Effector CD8-positive, alpha-beta T cell (primary cell): Measurements from ENCODE around the gene GABRA6.
"Not testable (repeated sequence)": the region's sequence is repeated elsewhere in the genome, so short reads cannot be mapped to it uniquely, and the experiment has no call there.

ENCODE experiments used
- DNase-seq: peaks from one replicate; lab custom pipeline; 2025; lab: John Stamatoyannopoulos, UW
- total RNA-seq, 4 experiments: gene quantifications; one replicate each; lab custom pipeline; 2026; lab: John Stamatoyannopoulos, UW

The GABRA6 gene
- total RNA-seq, result 0 to 0.18 (median 0.09) reads per million in 4 experiments

GRCh38 chr5:161685461-161685860 is at the start of gene GABRA6:
GABRA6 (plus strand) TSS chr5:161685721; CDS start chr5:161685990, 269 bp downstream.
- DNase-seq, result no peak

- no peak for DNase-seq
These were observed 47.9 kb upstream of the GABRA6 start for GRCh38 chr5:161637591-161637990.

GRCh38 chr5:161641444-161641843 is 44.1 kb upstream of the GABRA6 start:
- DNase-seq, result no peak

- DNase-seq, result no peak
These were observed 40.3 kb upstream of the GABRA6 start for GRCh38 chr5:161645264-161645663.

GRCh38 chr5:161651926-161652325 is 33.6 kb upstream of the GABRA6 start:
- not testable (repeated sequence) for DNase-seq

- no peak for DNase-seq
These were observed 24.7 kb upstream of the GABRA6 start for GRCh38 chr5:161660806-161661205.

- no peak for DNase-seq
These were observed 22.1 kb upstream of the GABRA6 start for GRCh38 chr5:161663431-161663830.

GRCh38 chr5:161676103-161676502 is 9.4 kb upstream of the GABRA6 start:
- no peak for DNase-seq

GRCh38 chr5:161686149-161686548 is 628 bp downstream of the GABRA6 start:
- DNase-seq, result no peak

GRCh38 chr5:161686881-161687280 is 1.4 kb downstream of the GABRA6 start:
- DNase-seq, result no peak

GRCh38 chr5:161687316-161687715 is 1.8 kb downstream of the GABRA6 start:
- no peak for DNase-seq

- DNase-seq, result no peak
These were observed 6.4 kb downstream of the GABRA6 start for GRCh38 chr5:161691911-161692310.

- no peak for DNase-seq
These were observed 11.5 kb downstream of the GABRA6 start for GRCh38 chr5:161697001-161697400.

GRCh38 chr5:161700065-161700464 is 14.5 kb downstream of the GABRA6 start:
- no peak for DNase-seq

GRCh38 chr5:161703528-161703927 is 18.0 kb downstream of the GABRA6 start:
- DNase-seq, result no peak

GRCh38 chr5:161707382-161707781 is 21.9 kb downstream of the GABRA6 start:
- DNase-seq, result no peak

GRCh38 chr5:161709239-161709638 is 23.7 kb downstream of the GABRA6 start:
- no peak for DNase-seq

- no peak for DNase-seq
These were observed 27.5 kb downstream of the GABRA6 start for GRCh38 chr5:161713042-161713441.

- DNase-seq, result no peak
These were observed 33.6 kb downstream of the GABRA6 start for GRCh38 chr5:161719157-161719556.

- no peak for DNase-seq
These were observed 34.9 kb downstream of the GABRA6 start for GRCh38 chr5:161720460-161720859.

GRCh38 chr5:161734741-161735140 is 49.2 kb downstream of the GABRA6 start:
- no peak for DNase-seq

- no peak for DNase-seq
These were observed 54.9 kb downstream of the GABRA6 start for GRCh38 chr5:161740433-161740832.

GRCh38 chr5:161744276-161744675 is 58.8 kb downstream of the GABRA6 start:
- no peak for DNase-seq

- DNase-seq, result no peak
These were observed 59.9 kb downstream of the GABRA6 start for GRCh38 chr5:161745392-161745791.

GRCh38 chr5:161751265-161751664 is 65.7 kb downstream of the GABRA6 start:
- DNase-seq, result no peak
